HepG2 (cell line): ENCODE measurements around the gene NTMT1. TPM values are rescaled to one million over a fixed set of nuclear protein-coding genes. Genes with fewer than 3 reads are reported as not detected.

Experiments used
- ATM ChIP-seq: fragments of 450-650 bp; IDR thresholded peaks from 2 replicates; pipeline ENCODE4 v1.7.1; 2017; ENCODE audit warnings: mild to moderate bottlenecking, borderline replicate concordance
- ATRX ChIP-seq: sonication (generic); formaldehyde crosslinking; IDR thresholded peaks from 2 replicates; pipeline ENCODE4 v1.4.0; 2020; ENCODE audit warnings: missing genetic modification reagents, borderline replicate concordance
- CREB1 ChIP-seq, 2 experiments: fragments of 450-650 bp in 1 of 2; IDR thresholded peaks; 2 replicates each; pipeline ENCODE4 v1.6.1; 2016 to 2017; ENCODE audit warnings: control low read depth in 1 of 2, mild to moderate bottlenecking in 1 of 2, missing compliant biosample characterization in 1 of 2, missing genetic modification characterization in 1 of 2
- DMAP1 ChIP-seq: IDR thresholded peaks from 2 replicates; pipeline ENCODE4 v1.6.1; 2016
- FOXP4 ChIP-seq: sonication (generic); formaldehyde crosslinking; IDR thresholded peaks from 2 replicates; pipeline ENCODE4 v1.4.0; 2020; ENCODE audit warnings: missing genetic modification reagents
- GZF1 ChIP-seq: sonication (generic); formaldehyde crosslinking; IDR thresholded peaks from 2 replicates; pipeline ENCODE4 v1.5.1; 2020; ENCODE audit warnings: mild to moderate bottlenecking, missing genetic modification reagents
- JARID2 ChIP-seq: sonication (generic); formaldehyde crosslinking; IDR thresholded peaks from 2 replicates; pipeline ENCODE4 v1.8.1; 2023; ENCODE audit warnings: missing genetic modification reagents, inconsistent platforms; ENCODE audit not compliant: insufficient replicate concordance
- PCBP1 ChIP-seq: fragments of 200-400 bp; formaldehyde crosslinking; IDR thresholded peaks from 2 replicates; pipeline ENCODE4 v1.6.1; 2017; ENCODE audit warnings: mild to moderate bottlenecking, low read depth, low read length, borderline replicate concordance
- POLR2A ChIP-seq, 2 experiments: IDR thresholded peaks; 2 replicates each; pipeline ENCODE4 v1.6.1; 2011; ENCODE audit warnings: low read depth in 2 of 2, low read length in 2 of 2, mild to moderate bottlenecking in 1 of 2, moderate library complexity in 1 of 2; ENCODE audit not compliant: insufficient read depth in 1 of 2
- RXRA ChIP-seq: sonication (generic); formaldehyde crosslinking; IDR thresholded peaks from 2 replicates; pipeline ENCODE4 v1.5.1; 2020; ENCODE audit warnings: missing genetic modification reagents
- TAF15 ChIP-seq: fragments of 200-400 bp; formaldehyde crosslinking; IDR thresholded peaks from one replicate; pipeline ENCODE4 v1.6.1; 2018; ENCODE audit warnings: mild to moderate bottlenecking, low read depth, low read length; ENCODE audit not compliant: poor library complexity, severe bottlenecking
- ZBTB1 ChIP-seq: sonication (generic); formaldehyde crosslinking; IDR thresholded peaks from 2 replicates; pipeline ENCODE4 v1.4.0; 2020; ENCODE audit warnings: missing genetic modification reagents, borderline replicate concordance
- ZKSCAN8 ChIP-seq: IDR thresholded peaks from 2 replicates; pipeline ENCODE4 v1.6.1; 2016; ENCODE audit warnings: borderline replicate concordance, missing genetic modification reagents, missing compliant biosample characterization
- ZNF230 ChIP-seq: sonication (generic); formaldehyde crosslinking; IDR thresholded peaks from 2 replicates; pipeline ENCODE4 v1.4.0; 2020; ENCODE audit warnings: mild to moderate bottlenecking, missing genetic modification reagents
- ZNF510 ChIP-seq: sonication (generic); formaldehyde crosslinking; IDR thresholded peaks from 2 replicates; pipeline ENCODE4 v1.4.0; 2020; ENCODE audit warnings: low read depth, mild to moderate bottlenecking, missing genetic modification reagents
- ZNF558 ChIP-seq: sonication (generic); formaldehyde crosslinking; IDR thresholded peaks from 2 replicates; pipeline ENCODE4 v1.9.0; 2022; ENCODE audit warnings: mild to moderate bottlenecking, missing genetic modification reagents, borderline replicate concordance
- ZNF569 ChIP-seq: sonication (generic); formaldehyde crosslinking; IDR thresholded peaks from 2 replicates; pipeline ENCODE4 v1.5.0; 2020; ENCODE audit warnings: mild to moderate bottlenecking, missing genetic modification reagents, moderate library complexity, borderline replicate concordance
- ZNF646 ChIP-seq: sonication (generic); formaldehyde crosslinking; IDR thresholded peaks from 2 replicates; pipeline ENCODE4 v1.9.0; 2021; ENCODE audit warnings: mild to moderate bottlenecking, missing genetic modification reagents
- ZNF800 ChIP-seq: sonication (generic); formaldehyde crosslinking; IDR thresholded peaks from 2 replicates; pipeline ENCODE4 v1.4.0; 2020; ENCODE audit warnings: missing genetic modification reagents
- polyA plus RNA-seq, 8 experiments: library from polyadenylated mRNA; depleted of rRNA in 3 of 8; stranded (reverse) in 7 of 8; unstranded in 1 of 8; fragments of >200 nt; fragmentation: Illumina TruSeq in 4 of 8; extraction: Trizol in 4 of 8; gene quantifications; 2 replicates each; pipeline versions ENCODE4 v1.2.1 to v1.2.3, GENCODE V29; 2011 to 2016; ENCODE audit warnings: low read depth in 4 of 8, missing spikeins in 1 of 8, mixed read lengths in 1 of 8; ENCODE audit not compliant: insufficient read depth in 1 of 8
- total RNA-seq, 5 experiments: library from RNA; depleted of rRNA; stranded (reverse); fragments of >200 nt; fragmentation: Illumina TruSeq; extraction: Trizol; gene quantifications; 2 replicates each; pipeline ENCODE4 v1.2.3, GENCODE V29; 2016; ENCODE audit warnings: low read depth in 1 of 5

The NTMT1 gene
- total and polyA plus RNA-seq, 2 of the 13 experiments (the other 11 are each of a cell fraction or from before 2014, with no cell fraction given): 49.1 to 53.8 TPM

GRCh38 chr9:129641750-129642585 is 16.0 kb downstream of the NTMT1 start, which contains the start of gene ASB6 (continued):
- TF ChIP-seq ATM (no peak), JARID2 (CRISPR knock-in tag) (no peak), ZNF800 (CRISPR knock-in tag) (peak; percentile 75), POLR2A (IDR thresholded peaks at IDR 0.05; ENCODE audit: insufficient read depth in 1 of 2, low read depth in 2 of 2, low read length in 2 of 2) (peak in 1 of 2 experiments; percentile 32; a peak in 1 of 4 replicates), ATRX (CRISPR knock-in tag) (no peak), GZF1 (CRISPR knock-in tag) (no peak), ZNF510 (CRISPR knock-in tag) (0 out of 2 replicates have a peak, but pooled peaks have one; percentile 52), CREB1 (IDR thresholded peaks at IDR 0.05) (peak; percentile 57; the same call in 1 of the 2 replicates), CREB1 (CRISPR knock-in tag; IDR thresholded peaks at IDR 0.05) (no peak), ZBTB1 (no peak), PCBP1 (no peak), FOXP4 (CRISPR knock-in tag) (peak; percentile 59), ZKSCAN8 (peak; percentile 88; the same call in 1 of the 2 replicates), ZNF230 (CRISPR knock-in tag) (peak; percentile 74; the same call in 1 of the 2 replicates), ZNF558 (peak; percentile 73; the same call in 1 of the 2 replicates), DMAP1 (CRISPR knock-in tag) (peak; percentile 56), ZNF646 (CRISPR knock-in tag) (no peak), TAF15 (peak; percentile 64), RXRA (CRISPR knock-in tag) (peak; percentile 86), ZNF569 (CRISPR knock-in tag) (no peak)
